Neural progenitor cell (in vitro differentiated cells): ENCODE data around the gene SLC13A4.

ENCODE experiments used
- EZH2 ChIP-seq: fragments of 200-600 bp; sonication (generic); IDR thresholded peaks from 2 replicates; pipeline ENCODE4 v1.6.1; 2017; ENCODE audit warnings: antibody characterized with exemption, mild to moderate bottlenecking, moderate library complexity
- TF ChIP-seq, protein P1 (sequence below): fragments of 200-600 bp; sonication (generic); IDR thresholded peaks from 2 replicates; pipeline ENCODE4 v1.5.1; 2017; ENCODE audit warnings: antibody characterized with exemption, mild to moderate bottlenecking

DNA sequence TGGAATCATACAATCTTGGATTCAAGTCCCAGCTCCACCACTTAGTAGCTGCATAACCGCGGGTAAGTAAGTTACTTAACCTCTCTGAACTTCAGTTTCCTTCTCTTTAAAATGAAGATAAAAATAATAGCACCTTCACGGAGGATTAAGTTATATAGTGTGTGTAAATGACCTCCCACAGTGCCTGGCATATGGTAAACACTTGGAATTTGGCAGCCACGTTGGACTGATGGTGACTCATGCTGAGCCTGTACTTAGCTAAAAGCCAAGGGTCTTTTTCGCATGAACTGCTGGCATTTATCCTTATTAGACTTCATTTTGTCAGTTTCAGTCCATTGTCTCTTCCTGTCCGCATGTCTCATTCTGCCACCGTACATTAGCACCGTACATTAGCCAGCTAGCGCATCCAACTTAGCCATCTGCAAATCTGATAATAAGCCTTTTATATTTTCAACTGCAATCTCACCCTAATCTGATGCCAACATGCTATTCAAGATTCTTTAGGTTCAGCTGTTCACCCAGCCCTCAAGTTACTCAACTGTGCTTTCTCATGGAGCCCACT, 11.2 kb downstream of the SLC13A4 start:
- TF ChIP-seq, protein P1, sequence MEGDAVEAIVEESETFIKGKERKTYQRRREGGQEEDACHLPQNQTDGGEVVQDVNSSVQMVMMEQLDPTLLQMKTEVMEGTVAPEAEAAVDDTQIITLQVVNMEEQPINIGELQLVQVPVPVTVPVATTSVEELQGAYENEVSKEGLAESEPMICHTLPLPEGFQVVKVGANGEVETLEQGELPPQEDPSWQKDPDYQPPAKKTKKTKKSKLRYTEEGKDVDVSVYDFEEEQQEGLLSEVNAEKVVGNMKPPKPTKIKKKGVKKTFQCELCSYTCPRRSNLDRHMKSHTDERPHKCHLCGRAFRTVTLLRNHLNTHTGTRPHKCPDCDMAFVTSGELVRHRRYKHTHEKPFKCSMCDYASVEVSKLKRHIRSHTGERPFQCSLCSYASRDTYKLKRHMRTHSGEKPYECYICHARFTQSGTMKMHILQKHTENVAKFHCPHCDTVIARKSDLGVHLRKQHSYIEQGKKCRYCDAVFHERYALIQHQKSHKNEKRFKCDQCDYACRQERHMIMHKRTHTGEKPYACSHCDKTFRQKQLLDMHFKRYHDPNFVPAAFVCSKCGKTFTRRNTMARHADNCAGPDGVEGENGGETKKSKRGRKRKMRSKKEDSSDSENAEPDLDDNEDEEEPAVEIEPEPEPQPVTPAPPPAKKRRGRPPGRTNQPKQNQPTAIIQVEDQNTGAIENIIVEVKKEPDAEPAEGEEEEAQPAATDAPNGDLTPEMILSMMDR = no peak
- TF ChIP-seq EZH2 = no peak
